Peyer's patch (tissue), 4 donors: ENCODE data around the gene PRSS36. TPM values are rescaled to one million over a fixed set of nuclear protein-coding genes. Genes with fewer than 3 reads are reported as not detected.

ENCODE experiments used
- DNase-seq, 3 donors: peaks; one replicate each; pipeline ENCODE4 v3.0.0-alpha.2; 2017 to 2019
- H3K27ac ChIP-seq, 4 donors: fragments of 200-600 bp; sonication (generic); one replicate each; pipeline ENCODE4 v1.5.1; 2016 to 2019
- H3K27me3 ChIP-seq, 2 donors: fragments of 200-600 bp; sonication (generic); one replicate each; pipeline ENCODE4 v1.5.1; 2019
- H3K36me3 ChIP-seq, 3 donors: fragments of 200-600 bp; sonication (generic); one replicate each; pipeline ENCODE4 v1.5.1; 2016 to 2019
- H3K4me1 ChIP-seq, 4 donors: fragments of 200-600 bp; sonication (generic); one replicate each; pipeline ENCODE4 v1.5.1; 2016 to 2019
- H3K4me3 ChIP-seq, 4 donors: fragments of 200-600 bp; sonication (generic); 1 replicate in 3 of 4; 2 replicates in 1 of 4; pipeline ENCODE4 v1.5.1; 2016 to 2019; ENCODE audit warnings: mild to moderate bottlenecking in 1 of 4
- H3K9me3 ChIP-seq, 4 donors: fragments of 200-600 bp; sonication (generic); one replicate each; pipeline ENCODE4 v1.5.1; 2016 to 2019; ENCODE audit warnings: mild to moderate bottlenecking in 1 of 4
- POLR2A ChIP-seq, 2 donors: fragments of 450-650 bp; IDR thresholded peaks; one replicate each; pipeline ENCODE4 v1.5.1; 2017; ENCODE audit warnings: antibody characterized with exemption in 2 of 2, mild to moderate bottlenecking in 2 of 2, moderate library complexity in 2 of 2
- total RNA-seq, 4 donors: library from RNA; depleted of rRNA; stranded (reverse); fragments of >200 nt; gene quantifications; one replicate each; pipeline ENCODE4 v1.1.0, GENCODE V29; 2016
- TF ChIP-seq, protein P1 (sequence below), 6 experiments: fragments of 450-650 bp in 4 of 6; fragments of 200-600 bp in 2 of 6; sonication (generic) in 1 of 6; IDR thresholded peaks; one replicate each; pipeline ENCODE4 v1.5.1; 2017 to 2019; ENCODE audit warnings: antibody characterized with exemption in 6 of 6, mild to moderate bottlenecking in 3 of 6, moderate library complexity in 1 of 6

Gene PRSS36
- total RNA-seq, 4 donors from 2014 or later: 26.1 to 31.3 (median 28.2) TPM; not detected in 1

DNA sequence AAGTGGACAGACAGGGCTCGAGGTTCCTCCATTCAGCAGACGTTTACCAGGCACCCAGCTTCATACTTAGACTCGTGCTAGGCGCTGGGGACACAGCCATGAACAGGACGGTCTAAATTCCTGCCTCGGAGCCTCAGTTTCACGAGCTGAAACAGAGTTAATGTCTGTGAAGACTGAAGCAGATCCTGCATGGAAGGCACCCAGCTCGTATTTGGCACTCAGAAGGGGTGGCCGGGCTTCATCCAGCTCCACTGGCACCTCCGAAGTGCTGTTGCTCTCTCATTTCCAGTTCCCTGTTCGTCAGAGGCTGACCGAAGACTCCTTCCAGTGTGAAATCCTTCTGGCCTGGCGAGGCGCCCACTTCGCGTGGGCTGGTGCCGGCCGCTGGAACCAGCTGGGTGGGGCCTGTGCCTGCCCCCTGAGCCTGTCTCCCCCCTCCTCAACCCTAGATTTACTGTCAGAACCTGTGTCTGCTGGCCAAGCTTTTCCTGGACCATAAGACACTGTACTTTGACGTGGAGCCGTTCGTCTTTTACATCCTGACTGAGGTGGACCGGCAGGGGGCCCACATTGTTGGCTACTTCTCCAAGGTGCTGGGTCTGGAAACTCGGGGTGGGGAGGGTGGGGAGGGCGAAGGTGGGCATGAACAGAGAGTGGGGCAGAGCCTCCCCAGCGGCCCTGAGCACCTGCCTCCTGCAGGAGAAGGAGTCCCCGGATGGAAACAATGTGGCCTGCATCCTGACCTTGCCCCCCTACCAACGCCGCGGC, 20.1 kb downstream of the PRSS36 start:
- Histone ChIP-seq H3K36me3 (peaks cover 0 to 51% (median 0%) of the 10 kb centered on the region in 3 donors), H3K4me1 (peaks cover 0 to 69% (median 15%) of the 10 kb centered on the region in 4 donors), H3K4me3 (peak overlapping the region in 2 of 4 donors; percentile 23 to 25), H3K27me3 (no peaks in the 10 kb centered on the region), H3K9me3 (no peaks in the 10 kb centered on the region), H3K27ac (peak overlapping the region; percentile 25 to 96 (median 91))
- TF ChIP-seq, protein P1, sequence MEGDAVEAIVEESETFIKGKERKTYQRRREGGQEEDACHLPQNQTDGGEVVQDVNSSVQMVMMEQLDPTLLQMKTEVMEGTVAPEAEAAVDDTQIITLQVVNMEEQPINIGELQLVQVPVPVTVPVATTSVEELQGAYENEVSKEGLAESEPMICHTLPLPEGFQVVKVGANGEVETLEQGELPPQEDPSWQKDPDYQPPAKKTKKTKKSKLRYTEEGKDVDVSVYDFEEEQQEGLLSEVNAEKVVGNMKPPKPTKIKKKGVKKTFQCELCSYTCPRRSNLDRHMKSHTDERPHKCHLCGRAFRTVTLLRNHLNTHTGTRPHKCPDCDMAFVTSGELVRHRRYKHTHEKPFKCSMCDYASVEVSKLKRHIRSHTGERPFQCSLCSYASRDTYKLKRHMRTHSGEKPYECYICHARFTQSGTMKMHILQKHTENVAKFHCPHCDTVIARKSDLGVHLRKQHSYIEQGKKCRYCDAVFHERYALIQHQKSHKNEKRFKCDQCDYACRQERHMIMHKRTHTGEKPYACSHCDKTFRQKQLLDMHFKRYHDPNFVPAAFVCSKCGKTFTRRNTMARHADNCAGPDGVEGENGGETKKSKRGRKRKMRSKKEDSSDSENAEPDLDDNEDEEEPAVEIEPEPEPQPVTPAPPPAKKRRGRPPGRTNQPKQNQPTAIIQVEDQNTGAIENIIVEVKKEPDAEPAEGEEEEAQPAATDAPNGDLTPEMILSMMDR (IDR thresholded peaks at IDR 0.05): no peak
- no peak for TF ChIP-seq POLR2A (IDR thresholded peaks at IDR 0.05)
- DNase-seq: no peak

DNA sequence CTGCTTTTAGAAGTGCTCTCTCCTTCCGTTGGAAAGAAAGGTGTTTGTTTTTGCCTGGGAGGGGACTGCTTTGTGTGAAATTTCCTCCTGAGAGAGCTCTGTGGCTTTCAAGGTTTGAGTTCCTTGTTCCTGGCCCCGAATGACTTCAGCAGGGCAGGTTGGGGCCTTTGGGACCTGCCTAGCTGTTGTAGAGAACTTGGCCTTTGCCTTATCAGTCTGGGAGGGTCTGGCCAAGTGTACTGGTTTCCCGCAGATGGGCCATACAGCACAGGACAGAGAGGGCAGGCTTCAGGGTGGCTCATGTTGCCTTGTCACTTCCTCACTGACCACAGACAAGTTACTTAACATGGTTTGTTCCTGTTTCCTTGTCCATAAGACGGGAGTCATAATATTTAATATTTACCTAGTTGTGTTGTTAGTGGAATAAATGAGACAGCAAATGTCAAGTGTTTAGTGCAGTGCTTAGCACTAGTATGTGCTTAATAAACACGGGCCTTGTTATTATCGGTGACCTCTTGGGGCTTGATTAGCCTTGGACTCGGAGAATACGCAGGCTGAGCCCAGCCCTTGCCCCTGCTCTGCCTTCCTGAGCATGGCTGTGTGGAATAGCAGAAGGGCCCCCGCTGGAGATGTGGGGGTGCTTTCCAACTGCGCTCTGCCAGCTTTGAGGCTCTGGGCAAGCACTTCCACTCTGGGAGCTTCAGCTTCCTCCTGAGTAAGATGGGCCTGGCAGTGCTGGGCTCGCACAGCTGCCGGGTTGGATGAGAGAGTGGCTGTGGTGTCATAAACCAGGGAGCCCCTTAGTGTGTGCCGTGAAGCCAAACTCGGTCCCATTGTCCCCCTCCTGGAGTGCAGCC, 20.9 kb downstream of the PRSS36 start:
- Histone ChIP-seq H3K27me3 (no peaks in the 10 kb centered on the region), H3K36me3 (peaks cover 0 to 54% (median 0%) of the 10 kb centered on the region in 3 donors), H3K4me3 (no peak overlapping the region), H3K4me1 (peaks cover 0 to 67% (median 15%) of the 10 kb centered on the region in 4 donors), H3K27ac (peak overlapping the region; percentile 31 to 96 (median 91)), H3K9me3 (no peaks in the 10 kb centered on the region)
- DNase-seq: peak in 2 of 3 donors; percentile 82 to 87
- peak; percentile 60 to 84 for TF ChIP-seq POLR2A (IDR thresholded peaks at IDR 0.05)
- TF ChIP-seq, protein P1 (IDR thresholded peaks at IDR 0.05): no peak

DNA sequence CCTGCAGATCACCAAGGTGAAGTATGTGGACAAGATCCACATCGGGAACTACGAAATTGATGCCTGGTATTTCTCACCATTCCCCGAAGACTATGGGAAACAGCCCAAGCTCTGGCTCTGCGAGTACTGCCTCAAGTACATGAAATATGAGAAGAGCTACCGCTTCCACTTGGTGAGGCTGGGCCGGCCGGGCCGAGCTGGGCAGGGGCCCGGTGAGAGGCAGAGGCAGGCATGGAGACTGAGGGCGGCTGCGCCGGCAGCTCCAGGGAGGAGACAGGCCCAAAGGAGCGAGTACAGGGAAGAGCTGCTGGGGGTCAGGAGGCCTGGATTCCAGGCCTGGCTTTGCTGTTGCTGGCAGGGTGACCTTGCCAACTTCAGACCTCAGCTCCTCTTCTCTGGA, 22.7 kb downstream of the PRSS36 start:
- peaks cover 0 to 49% (median 15%) of the 10 kb centered on the region in 4 donors for H3K4me1 ChIP-seq
- H3K4me3 ChIP-seq: no peak overlapping the region
- H3K27ac ChIP-seq: peak overlapping the region; percentile 10 to 96 (median 91)
- peaks cover 0 to 55% (median 0%) of the 10 kb centered on the region in 3 donors for H3K36me3 ChIP-seq
- no peak for TF ChIP-seq POLR2A (IDR thresholded peaks at IDR 0.05)
- TF ChIP-seq, protein P1 (IDR thresholded peaks at IDR 0.05): no peak
- DNase-seq: no peak
- H3K27me3 ChIP-seq: no peaks in the 10 kb centered on the region
- no peaks in the 10 kb centered on the region for H3K9me3 ChIP-seq

DNA sequence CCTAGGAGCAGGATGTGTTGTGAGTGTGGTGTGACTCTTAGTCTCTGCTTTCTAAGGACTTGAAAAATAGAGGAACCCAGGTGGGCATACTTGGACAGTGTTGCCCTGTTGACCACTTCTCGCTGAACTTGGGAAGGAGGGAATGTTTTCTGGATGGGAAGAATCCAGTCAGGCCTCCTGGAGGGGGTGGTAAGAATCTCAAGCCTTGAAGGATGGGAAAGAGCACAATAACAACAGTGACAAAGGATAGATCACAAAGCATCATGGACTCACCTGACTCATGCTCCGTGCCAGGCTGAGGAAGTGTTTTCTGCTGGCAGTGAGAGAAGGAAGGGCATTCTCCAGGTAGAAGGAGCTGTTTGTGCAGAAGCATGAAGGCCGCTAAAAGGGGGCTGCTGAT, 24.0 kb downstream of the PRSS36 start:
- peaks cover 0 to 55% (median 0%) of the 10 kb centered on the region in 3 donors for H3K36me3 ChIP-seq
- TF ChIP-seq POLR2A (IDR thresholded peaks at IDR 0.05): no peak
- TF ChIP-seq, protein P1 (IDR thresholded peaks at IDR 0.05): no peak
- H3K9me3 ChIP-seq: no peaks in the 10 kb centered on the region
- H3K4me3 ChIP-seq: no peak overlapping the region
- H3K27ac ChIP-seq: no peak overlapping the region
- no peak for DNase-seq
- no peaks in the 10 kb centered on the region for H3K27me3 ChIP-seq
- H3K4me1 ChIP-seq: peaks cover 0 to 36% (median 15%) of the 10 kb centered on the region in 4 donors

DNA sequence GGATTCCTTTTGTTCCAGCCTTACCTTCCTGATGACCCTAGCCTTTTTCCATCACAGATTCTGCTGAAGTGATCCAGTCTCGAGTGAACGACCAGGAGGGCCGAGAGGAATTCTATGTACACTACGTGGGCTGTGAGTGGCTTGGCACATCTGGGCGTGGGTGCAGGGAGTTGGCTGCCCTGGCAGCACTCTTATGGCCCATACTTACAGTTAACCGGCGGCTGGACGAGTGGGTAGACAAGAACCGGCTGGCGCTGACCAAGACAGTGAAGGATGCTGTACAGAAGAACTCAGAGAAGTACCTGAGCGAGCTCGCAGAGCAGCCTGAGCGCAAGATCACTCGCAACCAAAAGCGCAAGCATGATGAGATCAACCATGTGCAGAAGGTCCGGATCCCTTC, 29.7 kb downstream of the PRSS36 start:
- Histone ChIP-seq H3K27ac (peak overlapping the region in 1 of 4 donors; percentile 18), H3K27me3 (no peaks in the 10 kb centered on the region), H3K4me3 (no peak overlapping the region), H3K9me3 (no peaks in the 10 kb centered on the region), H3K36me3 (peaks cover 0 to 51% (median 0%) of the 10 kb centered on the region in 3 donors), H3K4me1 (peaks cover 0 to 14% (median 0%) of the 10 kb centered on the region in 4 donors)
- DNase-seq: no peak
- TF ChIP-seq, protein P1 (IDR thresholded peaks at IDR 0.05): no peak
- no peak for TF ChIP-seq POLR2A (IDR thresholded peaks at IDR 0.05)
